SU-DHL-6 (cell line): ENCODE results near the gene ADPRHL1.
"Not testable (repeated sequence)": the region's sequence is repeated elsewhere in the genome, so short reads cannot be mapped to it uniquely, and the experiment has no call there.

Experiments used
- H2AFZ ChIP-seq: fragments of 200-600 bp; sonication (generic); 2 replicates; pipeline ENCODE4 v1.6.1; 2014; ENCODE audit warnings: low read depth, mild to moderate bottlenecking, moderate library complexity, mixed read lengths, antibody characterized with exemption, low read length; ENCODE audit not compliant: severe bottlenecking
- H3F3A ChIP-seq: fragments of 200-600 bp; shearing (Covaris generic); 2 replicates; pipeline ENCODE4 v1.6.0; 2016; ENCODE audit warnings: antibody characterized with exemption, mild to moderate bottlenecking; ENCODE audit not compliant: insufficient read depth
- H3K27ac ChIP-seq: fragments of 200-600 bp; sonication (generic); 2 replicates; pipeline ENCODE4 v1.5.1; 2016; ENCODE audit warnings: low read depth, mild to moderate bottlenecking, low read length, moderate library complexity, mixed read lengths
- H3K27me3 ChIP-seq: fragments of 200-600 bp; sonication (generic), shearing (Covaris generic); 2 replicates; pipeline ENCODE4 v1.6.0; 2014; ENCODE audit warnings: mild to moderate bottlenecking, low read length
- H3K36me3 ChIP-seq: fragments of 200-600 bp; sonication (generic); 2 replicates; pipeline ENCODE4 v1.6.1; 2014; ENCODE audit warnings: mild to moderate bottlenecking, low read length, mixed read lengths
- H3K4me2 ChIP-seq: fragments of 300-600, 200-600 bp; shearing (Covaris generic), sonication (generic); 2 replicates; pipeline ENCODE4 v1.6.0; 2014; ENCODE audit warnings: low read length, low read depth, mild to moderate bottlenecking; ENCODE audit not compliant: poor library complexity, severe bottlenecking
- H3K4me3 ChIP-seq: fragments of 200-600 bp; sonication (generic); 2 replicates; pipeline ENCODE4 v1.5.1; 2014; ENCODE audit warnings: antibody characterized with exemption, low read length, mild to moderate bottlenecking, mixed read lengths; ENCODE audit not compliant: insufficient read depth, poor library complexity, severe bottlenecking
- H3K79me2 ChIP-seq: fragments of 200-600 bp; sonication (generic); 2 replicates; pipeline ENCODE4 v1.6.1; 2014; ENCODE audit warnings: mild to moderate bottlenecking, low read length, moderate library complexity; ENCODE audit not compliant: insufficient read depth
- H3K9ac ChIP-seq: fragments of 200-600 bp; sonication (generic); 2 replicates; pipeline ENCODE4 v1.7.0; 2014; ENCODE audit warnings: mild to moderate bottlenecking, low read length
- H3K9me2 ChIP-seq: fragments of 200-600 bp; sonication (generic); replicated peaks from 2 replicates; pipeline ENCODE4 v1.6.1; 2014; ENCODE audit warnings: low read length; ENCODE audit not compliant: insufficient read depth
- H3K9me3 ChIP-seq: fragments of 200-600 bp; sonication (generic); 2 replicates; pipeline ENCODE4 v1.6.1; 2014; ENCODE audit warnings: low read length, mixed read lengths; ENCODE audit not compliant: insufficient read depth
- H4K20me1 ChIP-seq: fragments of 200-600 bp; sonication (generic); 2 replicates; pipeline ENCODE4 v1.6.1; 2014; ENCODE audit warnings: low read depth, mild to moderate bottlenecking, antibody characterized with exemption, low read length, moderate library complexity, mixed read lengths
- CTCF ChIP-seq: fragments of 200-600 bp; sonication (generic); IDR thresholded peaks from one replicate; pipeline ENCODE4 v1.5.1; 2017; ENCODE audit warnings: antibody characterized with exemption, mild to moderate bottlenecking, low read length, moderate library complexity; ENCODE audit not compliant: insufficient read depth, poor library complexity, severe bottlenecking
- EZH2phosphoT487 ChIP-seq: fragments of 200-600 bp; sonication (generic), shearing (Covaris generic); conservative IDR thresholded peaks from 2 replicates; pipeline ENCODE4 v1.6.1; 2018; ENCODE audit warnings: mild to moderate bottlenecking, antibody characterized with exemption, low read length, moderate library complexity, mixed read lengths

Gene ADPRHL1

GRCh38 chr13:113378825-113379224, 74.5 kb downstream of the ADPRHL1 start:
- Histone ChIP-seq H3F3A (no peaks in the 10 kb centered on the region), H4K20me1 (no peaks in the 10 kb centered on the region), H3K9ac (no peak overlapping the region), H3K79me2 (no peaks in the 10 kb centered on the region), H3K27ac (no peak overlapping the region), H2AFZ (no peak overlapping the region), H3K4me2 (no peak overlapping the region), H3K9me3 (no peaks in the 10 kb centered on the region), H3K4me3 (no peak overlapping the region), H3K9me2 (no peaks in the 10 kb centered on the region), H3K36me3 (no peaks in the 10 kb centered on the region), H3K27me3 (no peaks in the 10 kb centered on the region)
- TF ChIP-seq CTCF (no peak), EZH2phosphoT487 (no peak)

DNA sequence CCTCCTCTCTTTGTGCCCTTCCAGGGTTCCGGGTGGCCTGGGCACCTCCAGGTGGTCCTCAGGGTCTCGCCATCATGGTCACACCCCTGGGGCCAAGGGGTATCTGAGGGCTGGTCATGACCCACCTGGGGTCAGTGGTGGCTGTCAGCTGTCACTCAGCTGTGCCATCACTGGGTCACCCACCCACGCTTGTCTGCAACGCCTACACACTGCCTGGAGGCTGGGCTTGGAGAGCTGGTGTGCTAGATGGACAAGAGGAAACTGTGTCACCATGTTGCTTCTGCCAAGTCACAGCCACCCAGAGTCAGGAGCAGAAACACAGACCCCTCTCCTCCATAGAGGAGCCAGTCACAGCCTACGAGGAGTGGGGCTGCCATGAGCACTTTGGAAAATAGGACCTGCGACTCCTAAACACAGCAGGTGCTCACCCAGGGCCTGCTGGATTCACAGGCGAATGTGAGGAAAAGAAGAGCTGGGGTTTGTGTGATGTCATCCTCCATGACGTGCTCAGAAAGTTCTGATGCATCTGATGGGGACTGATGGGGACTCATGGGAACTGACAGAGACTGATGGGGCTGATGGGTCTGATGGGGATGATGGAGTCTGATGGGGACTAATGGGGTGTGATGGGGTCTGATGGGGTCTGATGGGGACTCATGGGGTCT, 78.6 kb downstream of the ADPRHL1 start:
- no peak overlapping the region for H2AFZ ChIP-seq
- no peaks in the 10 kb centered on the region for H3K27me3 ChIP-seq
- no peaks in the 10 kb centered on the region for H3K36me3 ChIP-seq
- H3K79me2 ChIP-seq: no peaks in the 10 kb centered on the region
- H3K27ac ChIP-seq: no peak overlapping the region
- H3K4me3 ChIP-seq: no peak overlapping the region
- H4K20me1 ChIP-seq: no peaks in the 10 kb centered on the region
- H3K9me3 ChIP-seq: no peaks in the 10 kb centered on the region
- no peaks in the 10 kb centered on the region for H3K9me2 ChIP-seq
- no peak overlapping the region for H3K9ac ChIP-seq
- no peak overlapping the region for H3K4me2 ChIP-seq
- H3F3A ChIP-seq: no peaks in the 10 kb centered on the region
- TF ChIP-seq EZH2phosphoT487 (no peak), CTCF (no peak)

DNA sequence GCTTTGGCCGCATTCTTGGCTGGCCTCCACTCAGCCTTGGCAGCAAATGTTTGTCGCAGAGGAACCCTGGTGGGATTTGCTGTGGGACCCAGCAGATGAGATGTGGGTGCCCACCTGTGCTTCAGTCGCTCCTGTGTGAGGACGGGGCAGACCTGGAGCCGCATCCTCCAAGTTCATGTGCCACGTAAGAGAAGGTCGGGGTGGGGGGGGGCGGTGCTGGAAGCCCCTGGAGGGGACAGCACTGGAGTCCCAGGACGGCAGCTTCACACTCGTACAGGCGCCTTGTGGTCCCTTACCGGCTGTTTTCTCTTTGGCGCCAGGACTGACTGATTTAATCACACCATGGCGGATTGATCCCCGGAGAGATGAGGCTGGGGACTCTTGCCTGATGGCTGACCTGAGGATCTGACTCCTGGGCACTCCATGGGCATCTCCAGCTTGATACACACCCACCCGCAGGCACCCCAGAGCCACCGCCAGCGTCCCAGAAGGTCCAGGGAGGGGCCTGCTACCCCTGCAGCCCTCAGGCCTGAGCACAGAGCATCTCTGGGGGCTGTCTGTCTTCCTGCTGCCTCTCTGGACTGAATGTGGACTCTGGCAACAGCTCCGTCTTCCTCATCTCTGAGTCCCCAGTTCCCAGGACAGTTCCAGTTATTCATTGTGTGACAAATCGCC, 79.3 kb downstream of the ADPRHL1 start:
- no peaks in the 10 kb centered on the region for H3K9me3 ChIP-seq
- no peaks in the 10 kb centered on the region for H3F3A ChIP-seq

DNA sequence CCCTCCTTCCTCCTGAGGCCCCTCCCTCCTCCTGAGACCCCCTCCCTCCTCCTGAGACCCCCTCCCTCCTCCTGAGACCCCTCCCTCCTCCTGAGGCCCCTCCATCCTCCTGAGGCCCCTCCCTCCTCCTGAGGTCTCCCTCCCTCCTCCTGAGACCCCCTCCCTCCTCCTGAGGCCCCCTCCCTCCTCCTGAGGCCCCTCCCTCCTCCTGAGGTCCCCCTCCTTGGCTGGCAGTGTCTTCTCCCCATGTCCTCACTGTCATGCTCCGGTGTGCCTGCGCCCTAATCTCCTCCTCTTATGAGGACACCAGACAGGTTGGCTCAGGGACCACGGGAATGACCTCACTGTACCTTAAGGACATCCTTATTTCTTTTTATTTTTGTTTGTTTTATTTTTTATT, 81.6 kb downstream of the ADPRHL1 start:
- H3F3A ChIP-seq, H3K36me3 ChIP-seq, H3K27me3 ChIP-seq, H3K9me2 ChIP-seq, H3K9ac ChIP-seq, H3K27ac ChIP-seq, H3K79me2 ChIP-seq, H3K9me3 ChIP-seq, H4K20me1 ChIP-seq, H3K4me3 ChIP-seq, H2AFZ ChIP-seq, H3K4me2 ChIP-seq: not testable (repeated sequence)

More for the DNA sequence above, 79.3 kb downstream of the ADPRHL1 start:
- H3K9me2 ChIP-seq: no peaks in the 10 kb centered on the region
- no peak overlapping the region for H3K4me2 ChIP-seq
- no peak overlapping the region for H3K27ac ChIP-seq
- no peak overlapping the region for H3K9ac ChIP-seq
- no peaks in the 10 kb centered on the region for H3K36me3 ChIP-seq
- no peaks in the 10 kb centered on the region for H4K20me1 ChIP-seq
- no peak for TF ChIP-seq EZH2phosphoT487
- TF ChIP-seq CTCF: no peak
- no peak overlapping the region for H2AFZ ChIP-seq
- H3K27me3 ChIP-seq: no peaks in the 10 kb centered on the region
- H3K4me3 ChIP-seq: no peak overlapping the region
- no peaks in the 10 kb centered on the region for H3K79me2 ChIP-seq
